ENCODE results near the gene HIVEP3. TPM values are rescaled to one million over a fixed set of nuclear protein-coding genes. Genes with fewer than 3 reads are reported as not detected.
"Not testable (repeated sequence)": the region's sequence is repeated elsewhere in the genome, so short reads cannot be mapped to it uniquely, and the experiment has no call there.

Gene HIVEP3
- total RNA-seq, 1 donor from 2014 or later, result 73.9 TPM

DNA sequence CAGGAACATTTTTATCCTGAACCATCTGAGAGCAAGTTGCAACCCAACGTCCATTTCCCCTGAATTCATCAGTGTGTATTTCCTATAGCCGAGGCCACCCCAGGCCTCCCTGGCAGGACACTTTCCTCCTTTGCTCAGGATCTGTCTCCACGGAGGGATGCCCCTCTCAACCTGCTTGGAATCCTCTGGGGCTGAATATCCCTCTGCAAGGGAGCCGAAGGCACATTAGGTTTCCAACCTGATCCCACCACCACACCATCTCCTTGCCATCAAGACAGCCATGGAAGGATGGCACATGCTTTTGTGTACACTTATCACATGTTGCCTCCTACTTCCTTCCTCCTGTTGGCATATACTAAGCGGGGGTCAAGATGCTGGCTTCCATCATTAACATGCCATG, 359.4 kb downstream of the HIVEP3 start:
- H3K27ac Mint-ChIP-seq, result peak overlapping the region; percentile 52
- H3K4me1 Mint-ChIP-seq, result peaks cover 12% of the 10 kb centered on the region
- no peaks in the 10 kb centered on the region for H3K27me3 Mint-ChIP-seq
- no peak overlapping the region for H3K4me3 Mint-ChIP-seq
- peaks cover 79% of the 10 kb centered on the region for H3K36me3 Mint-ChIP-seq (ENCODE audit: low read depth)
- DNase-seq, result no peak
- intact Hi-C loops (cut with micrococcal nuclease), result no loop called here
- H3K9me3 Mint-ChIP-seq, result peaks cover 23% of the 10 kb centered on the region

DNA sequence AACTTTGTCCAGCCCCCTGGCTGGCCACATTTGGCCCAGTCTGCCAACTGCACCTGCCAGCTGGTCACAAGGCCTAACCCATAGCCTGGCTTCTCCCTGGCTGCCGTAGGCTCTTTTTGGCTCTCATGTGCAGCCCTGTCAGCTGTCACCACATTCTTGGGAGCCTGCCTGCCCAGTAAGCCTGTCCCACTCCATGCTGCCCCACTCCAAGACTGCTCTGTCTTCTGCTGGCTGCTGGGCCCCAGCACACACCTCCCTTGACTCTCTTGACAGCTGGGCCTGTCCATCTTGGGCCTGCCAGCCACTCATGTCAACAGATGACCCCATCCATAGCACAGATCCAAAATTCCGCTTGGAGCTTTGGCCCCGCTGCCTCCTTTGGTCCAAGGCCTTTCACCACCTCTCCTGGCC, 360.0 kb downstream of the HIVEP3 start:
- H3K4me1 Mint-ChIP-seq, result peaks cover 8% of the 10 kb centered on the region
- peak overlapping the region; percentile 52 for H3K27ac Mint-ChIP-seq
- intact Hi-C loops (cut with micrococcal nuclease), result no loop called here
- H3K27me3 Mint-ChIP-seq, result no peaks in the 10 kb centered on the region
- H3K36me3 Mint-ChIP-seq (ENCODE audit: low read depth), result peaks cover 80% of the 10 kb centered on the region
- H3K4me3 Mint-ChIP-seq, result no peak overlapping the region
- no peak for DNase-seq
- peaks cover 28% of the 10 kb centered on the region for H3K9me3 Mint-ChIP-seq

DNA sequence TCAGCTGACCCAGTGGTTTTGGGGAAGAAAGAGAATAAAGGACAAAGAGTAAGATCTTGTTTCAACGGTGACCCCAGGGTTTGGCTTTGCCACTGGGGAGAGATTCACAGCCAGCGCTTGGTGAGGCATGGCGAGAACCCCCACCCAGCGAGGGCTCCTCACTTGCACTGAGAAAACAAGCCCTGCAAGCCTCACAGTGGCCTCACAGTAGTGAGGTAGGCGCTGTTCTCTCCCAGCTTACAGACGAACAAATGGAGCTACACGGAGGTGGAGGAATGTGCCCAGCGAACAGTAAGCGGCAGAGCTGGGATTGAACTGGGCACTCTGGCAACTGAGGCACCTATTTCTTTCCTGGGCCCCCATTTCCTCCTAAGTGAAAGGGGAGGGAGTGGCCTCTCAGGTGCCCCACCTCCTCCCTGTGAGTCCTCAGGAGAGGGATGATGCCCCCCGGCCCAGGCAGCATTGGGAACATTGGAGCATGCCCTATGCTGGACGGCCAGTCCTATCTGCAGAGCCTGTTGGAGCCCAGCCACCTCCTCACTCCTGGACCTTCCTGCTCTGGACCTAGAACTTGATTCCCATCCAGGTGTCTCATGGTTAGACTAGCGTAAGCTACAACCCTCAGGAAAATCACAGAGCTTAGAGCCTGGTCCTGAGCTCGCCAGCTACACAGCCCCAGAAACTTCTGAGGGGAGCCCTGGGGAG, 360.8 kb downstream of the HIVEP3 start:
- Mint-ChIP-seq H3K36me3 (ENCODE audit: low read depth) (peaks cover 80% of the 10 kb centered on the region), H3K27ac (no peak overlapping the region), H3K9me3 (peaks cover 30% of the 10 kb centered on the region), H3K27me3 (no peaks in the 10 kb centered on the region), H3K4me1 (peaks cover 8% of the 10 kb centered on the region), H3K4me3 (no peak overlapping the region)
- no peak for DNase-seq
- intact Hi-C loops (cut with micrococcal nuclease), result no loop called here

DNA sequence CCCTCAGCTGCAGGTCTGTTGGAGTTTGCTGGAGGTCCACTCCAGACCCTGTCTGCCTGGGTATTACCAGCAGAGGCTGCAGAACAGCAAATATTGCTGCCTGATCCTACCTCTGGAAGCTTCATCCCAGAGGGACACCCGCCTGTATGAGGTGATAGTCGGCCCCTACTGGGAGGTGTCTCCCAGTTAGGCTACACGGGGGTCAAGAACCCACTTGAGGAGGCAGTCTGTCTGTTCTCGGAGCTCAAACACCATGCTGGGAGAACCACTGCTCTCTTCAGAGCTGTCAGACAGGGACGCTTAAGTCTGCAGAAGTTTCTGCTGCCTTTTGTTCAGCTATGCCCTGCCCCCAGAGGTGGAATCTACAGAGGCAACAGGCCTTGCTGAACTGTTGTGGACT, 364.0 kb downstream of the HIVEP3 start:
- H3K27me3 Mint-ChIP-seq, result not testable (repeated sequence)

DNA sequence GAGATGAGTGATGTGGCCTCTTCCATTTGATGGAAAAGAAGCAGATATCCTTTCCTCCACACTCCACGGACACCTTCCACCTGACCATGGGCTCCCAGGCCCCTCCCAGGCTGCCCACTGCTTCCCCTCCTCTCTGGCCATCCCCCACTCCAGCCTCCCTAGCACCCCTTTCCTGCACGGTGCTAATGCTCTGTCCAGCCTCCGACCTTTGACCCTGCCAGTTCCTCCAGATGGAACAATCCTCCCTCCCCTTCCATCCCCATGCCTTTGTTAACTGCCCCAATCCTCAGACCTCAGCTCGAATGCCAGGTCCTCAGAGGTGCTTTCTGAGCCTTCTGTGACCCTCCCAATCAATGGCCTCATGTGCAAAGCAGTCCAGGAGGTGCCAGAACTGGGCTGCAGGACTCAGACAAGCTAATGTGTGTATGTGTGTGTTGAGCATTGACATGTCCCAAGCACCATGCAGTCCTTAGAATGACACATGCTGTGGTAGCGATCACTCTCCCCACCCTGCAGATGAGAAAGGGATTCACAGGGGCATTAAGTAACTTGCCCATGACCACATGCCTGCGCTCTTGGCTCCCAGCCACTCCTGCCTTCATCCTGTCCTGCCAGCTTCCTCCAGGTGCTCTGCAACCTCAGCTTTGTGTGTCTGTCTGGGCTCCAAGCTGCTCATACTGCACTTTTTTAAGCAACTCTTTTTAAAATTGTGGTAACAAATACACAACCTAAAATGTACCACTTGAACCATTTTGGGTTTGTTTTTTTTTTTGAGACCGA, 370.8 kb downstream of the HIVEP3 start:
- intact Hi-C loops (cut with micrococcal nuclease), result no loop called here
- Mint-ChIP-seq H3K36me3 (ENCODE audit: low read depth) (peaks cover 79% of the 10 kb centered on the region), H3K27me3 (no peaks in the 10 kb centered on the region), H3K27ac (peak overlapping the region; percentile 15), H3K9me3 (peaks cover 23% of the 10 kb centered on the region), H3K4me1 (peaks cover 2% of the 10 kb centered on the region), H3K4me3 (no peak overlapping the region)
- no peak for DNase-seq

More for the DNA sequence above, 364.0 kb downstream of the HIVEP3 start:
- H3K4me1 Mint-ChIP-seq; H3K27ac Mint-ChIP-seq; intact Hi-C loops (cut with micrococcal nuclease); H3K4me3 Mint-ChIP-seq; DNase-seq: not testable (repeated sequence)
- H3K36me3 Mint-ChIP-seq (ENCODE audit: low read depth), result peaks cover 80% of the 10 kb centered on the region
- H3K9me3 Mint-ChIP-seq, result peaks cover 52% of the 10 kb centered on the region

DNA sequence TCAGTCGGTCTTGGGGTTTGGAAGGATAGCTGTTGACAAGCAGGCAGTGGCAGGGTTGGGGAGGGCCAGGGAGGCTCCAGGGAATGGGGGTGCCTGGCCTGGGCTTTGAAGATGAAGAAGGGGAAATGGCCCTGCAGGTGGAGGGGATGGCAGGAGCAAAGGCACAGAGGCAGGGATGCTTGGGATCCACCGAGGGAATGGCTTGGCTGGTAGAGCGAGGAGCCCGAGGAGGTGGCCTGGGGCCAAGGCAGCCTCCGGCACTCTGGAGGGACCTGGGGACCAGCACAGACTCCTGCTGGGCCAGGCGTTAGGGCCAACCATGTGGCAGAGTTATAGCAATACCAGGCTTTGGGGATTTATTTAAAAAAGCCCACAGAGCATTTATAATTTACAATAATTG, 371.4 kb downstream of the HIVEP3 start:
- intact Hi-C loops (cut with micrococcal nuclease), result no loop called here
- DNase-seq, result no peak
- H3K27me3 Mint-ChIP-seq, result no peaks in the 10 kb centered on the region
- no peak overlapping the region for H3K27ac Mint-ChIP-seq
- no peak overlapping the region for H3K4me3 Mint-ChIP-seq
- peaks cover 17% of the 10 kb centered on the region for H3K9me3 Mint-ChIP-seq
- H3K4me1 Mint-ChIP-seq, result peaks cover 2% of the 10 kb centered on the region
- H3K36me3 Mint-ChIP-seq (ENCODE audit: low read depth), result peaks cover 79% of the 10 kb centered on the region

DNA sequence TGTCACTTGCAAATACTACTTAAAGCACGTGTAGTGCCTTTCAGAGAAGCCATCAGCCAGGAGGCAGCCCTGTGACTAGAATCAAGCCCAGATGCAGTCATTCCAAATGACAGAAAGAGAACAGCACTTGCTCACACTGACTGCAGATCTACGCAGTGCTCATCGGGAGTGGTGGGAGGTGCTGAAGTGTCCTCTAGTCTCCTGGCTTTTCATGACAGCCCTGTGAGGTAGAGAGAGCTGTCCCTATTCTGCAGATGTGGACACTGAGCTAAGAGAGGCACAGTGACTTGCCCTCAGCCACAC, 371.9 kb downstream of the HIVEP3 start:
- Mint-ChIP-seq H3K4me1 (peaks cover 2% of the 10 kb centered on the region), H3K9me3 (peaks cover 15% of the 10 kb centered on the region), H3K4me3 (no peak overlapping the region), H3K27me3 (no peaks in the 10 kb centered on the region), H3K36me3 (ENCODE audit: low read depth) (peaks cover 81% of the 10 kb centered on the region), H3K27ac (peak overlapping the region; percentile 6)
- no peak for DNase-seq
- intact Hi-C loops (cut with micrococcal nuclease), result no loop called here

DNA sequence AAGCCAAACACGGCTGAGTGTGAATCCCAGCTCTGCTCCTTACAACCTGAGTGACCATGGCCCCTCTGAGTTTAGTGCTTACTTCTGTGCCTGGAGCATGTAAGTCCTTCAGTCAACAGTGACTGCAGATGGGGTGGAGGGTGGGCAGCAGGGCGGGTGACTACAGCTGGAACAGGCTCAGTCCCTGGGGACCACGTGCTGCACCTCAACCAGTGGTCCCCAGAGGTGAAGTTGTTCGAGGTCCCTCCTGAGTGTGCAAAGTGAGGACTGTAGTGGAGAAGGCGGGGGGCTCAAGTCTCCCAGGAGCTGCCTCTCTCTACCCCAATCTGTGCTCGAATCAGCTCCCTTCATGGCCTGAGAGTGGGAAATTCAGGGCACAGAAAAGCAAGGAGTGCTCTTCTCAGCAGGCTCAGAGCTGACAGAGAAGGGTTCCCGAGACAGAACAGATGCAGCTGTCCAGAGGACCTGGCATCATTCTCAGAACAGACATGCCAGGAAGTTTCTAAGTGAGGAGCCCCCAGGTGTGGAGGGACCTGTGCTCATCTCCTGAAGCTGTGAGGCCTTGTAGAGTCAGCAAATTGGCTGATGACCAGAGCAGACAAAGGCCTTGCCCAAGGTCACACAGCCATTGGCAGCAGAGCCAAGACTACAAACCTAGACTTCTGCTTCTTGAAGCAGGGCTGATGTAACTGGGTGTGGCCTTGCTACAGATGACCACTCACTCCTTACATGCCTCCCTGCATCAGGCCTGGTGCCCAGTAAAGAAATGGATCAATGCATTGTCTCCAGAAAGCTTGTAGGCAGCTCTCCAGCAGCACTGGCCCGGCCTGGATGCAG, 372.5 kb downstream of the HIVEP3 start:
- Mint-ChIP-seq H3K27ac (peak overlapping the region; percentile 6), H3K4me3 (no peak overlapping the region), H3K36me3 (ENCODE audit: low read depth) (peaks cover 81% of the 10 kb centered on the region), H3K9me3 (peaks cover 10% of the 10 kb centered on the region), H3K27me3 (no peaks in the 10 kb centered on the region), H3K4me1 (peaks cover 4% of the 10 kb centered on the region)
- intact Hi-C loops (cut with micrococcal nuclease), result no loop called here
- no peak for DNase-seq

DNA sequence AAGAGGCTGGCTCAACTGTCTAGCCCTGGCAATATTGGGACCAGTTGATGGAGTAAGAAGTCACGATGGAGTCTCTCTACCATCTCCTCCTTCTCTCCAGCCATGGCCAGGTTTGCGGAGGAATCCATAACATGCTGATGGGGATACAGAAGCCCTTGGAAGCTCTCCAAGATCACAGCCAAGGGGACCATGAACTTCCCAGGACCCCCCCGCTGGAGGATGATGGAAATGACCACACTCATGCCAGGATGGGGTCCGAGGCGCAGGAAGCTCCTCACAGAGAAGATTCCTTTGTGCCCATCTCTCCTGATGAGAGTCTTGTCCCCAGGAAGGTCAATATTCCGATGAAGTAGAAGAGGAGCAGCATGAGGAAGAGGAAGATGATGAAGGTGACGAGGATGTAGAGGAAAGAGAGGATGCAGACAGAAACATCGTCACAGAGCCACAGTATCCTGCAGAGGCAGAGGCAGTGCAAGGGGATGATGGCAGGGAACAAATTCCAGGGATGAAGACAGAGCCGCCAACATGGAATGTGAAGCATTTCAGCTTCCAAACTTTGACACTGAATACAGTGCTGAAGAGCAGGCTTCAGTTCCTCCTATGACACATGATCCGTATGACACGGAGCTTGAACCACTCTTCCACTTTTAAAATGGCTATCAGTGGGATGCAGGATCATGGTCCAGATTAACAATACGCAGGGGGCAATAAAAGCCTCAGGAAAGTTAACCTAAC, 376.4 kb downstream of the HIVEP3 start:
- no peaks in the 10 kb centered on the region for H3K9me3 Mint-ChIP-seq
- DNase-seq, result no peak
- no peak overlapping the region for H3K27ac Mint-ChIP-seq
- intact Hi-C loops (cut with micrococcal nuclease), result no loop called here
- H3K36me3 Mint-ChIP-seq (ENCODE audit: low read depth), result peaks cover 80% of the 10 kb centered on the region
- H3K4me1 Mint-ChIP-seq, result peaks cover 6% of the 10 kb centered on the region
- no peak overlapping the region for H3K4me3 Mint-ChIP-seq
- no peaks in the 10 kb centered on the region for H3K27me3 Mint-ChIP-seq

DNA sequence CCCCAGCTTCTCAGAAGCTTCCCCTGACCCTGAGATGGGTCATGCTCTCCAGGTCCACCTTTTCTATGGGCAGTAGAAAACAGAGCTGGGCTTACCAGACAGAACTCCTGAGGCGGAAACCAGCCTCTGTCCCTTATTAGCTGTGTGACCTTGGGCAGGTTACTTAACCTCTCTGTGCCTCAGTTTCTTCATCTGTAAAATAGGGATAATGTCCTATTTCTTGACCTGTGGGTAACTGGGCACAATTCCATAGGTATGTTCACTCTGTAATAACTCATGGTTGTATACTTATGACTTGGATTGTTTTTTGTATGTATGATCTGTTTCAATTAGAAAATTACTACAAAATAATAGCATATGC, 377.1 kb downstream of the HIVEP3 start:
- Mint-ChIP-seq H3K9me3 (no peaks in the 10 kb centered on the region), H3K27ac (no peak overlapping the region), H3K36me3 (ENCODE audit: low read depth) (peaks cover 75% of the 10 kb centered on the region), H3K27me3 (no peaks in the 10 kb centered on the region), H3K4me1 (peaks cover 6% of the 10 kb centered on the region), H3K4me3 (no peak overlapping the region)
- intact Hi-C loops (cut with micrococcal nuclease), result no loop called here
- no peak for DNase-seq

DNA sequence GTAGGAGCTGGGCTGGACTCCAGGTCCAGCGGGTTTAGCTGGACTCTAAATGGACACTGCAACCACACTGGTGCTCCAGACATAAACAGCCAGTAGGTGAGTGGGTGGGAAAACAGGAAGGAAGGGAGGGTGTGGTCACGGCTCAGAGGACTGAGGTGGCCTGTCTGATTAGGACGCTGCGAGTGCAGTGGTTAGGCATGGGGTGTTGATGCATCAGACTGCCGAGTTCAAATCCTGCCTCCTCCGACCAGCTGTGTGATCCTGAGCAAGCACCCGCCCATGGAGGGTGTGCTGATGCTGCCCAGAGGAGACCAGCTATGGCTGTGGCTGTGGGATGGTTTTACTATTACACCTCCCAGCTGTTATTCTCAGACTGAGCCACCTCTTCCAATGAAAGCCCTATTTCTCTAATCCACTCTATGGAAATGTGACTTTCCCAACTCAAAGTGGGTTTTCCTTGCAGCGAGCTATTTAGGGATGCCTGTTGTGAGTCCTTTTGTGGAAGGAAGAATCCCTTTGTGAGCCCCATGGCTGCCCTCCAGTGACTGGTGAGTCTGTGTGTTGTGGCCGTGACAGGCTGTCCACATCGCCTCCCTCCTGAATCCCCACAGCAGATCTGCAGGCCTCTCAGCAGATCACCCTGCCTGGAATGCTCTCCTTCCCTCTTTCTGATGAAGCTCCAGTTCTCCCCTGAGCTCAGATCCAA, 377.7 kb downstream of the HIVEP3 start:
- H3K4me1 Mint-ChIP-seq, result peaks cover 6% of the 10 kb centered on the region
- H3K36me3 Mint-ChIP-seq (ENCODE audit: low read depth), result peaks cover 73% of the 10 kb centered on the region
- H3K4me3 Mint-ChIP-seq, result no peak overlapping the region
- intact Hi-C loops (cut with micrococcal nuclease), result no loop called here
- DNase-seq, result no peak
- no peaks in the 10 kb centered on the region for H3K9me3 Mint-ChIP-seq
- H3K27ac Mint-ChIP-seq, result no peak overlapping the region
- H3K27me3 Mint-ChIP-seq, result no peaks in the 10 kb centered on the region

DNA sequence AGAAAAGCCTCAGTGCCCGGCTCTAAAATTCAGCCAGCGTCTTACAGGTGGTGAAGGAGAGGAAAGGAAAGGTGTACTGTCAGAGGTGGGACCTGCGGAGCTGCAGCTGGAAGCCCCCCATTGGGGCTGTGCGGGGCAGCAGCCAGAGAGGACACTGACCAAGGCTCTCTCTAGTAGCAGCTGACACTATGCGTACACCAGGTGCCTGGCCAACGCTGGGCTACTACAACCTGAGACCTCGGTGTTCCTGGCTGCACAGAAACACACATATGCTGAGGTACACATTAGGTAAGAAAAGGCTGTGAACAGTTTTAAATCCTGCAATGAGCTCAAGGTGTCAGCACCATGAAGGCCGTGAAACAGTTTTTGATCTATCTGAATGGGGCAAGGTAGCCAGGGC, 378.7 kb downstream of the HIVEP3 start:
- DNase-seq, result no peak
- Mint-ChIP-seq H3K36me3 (ENCODE audit: low read depth) (peaks cover 72% of the 10 kb centered on the region), H3K27me3 (no peaks in the 10 kb centered on the region), H3K9me3 (no peaks in the 10 kb centered on the region), H3K4me3 (no peak overlapping the region), H3K4me1 (peaks cover 6% of the 10 kb centered on the region), H3K27ac (no peak overlapping the region)
- intact Hi-C loops (cut with micrococcal nuclease), result no loop called here

DNA sequence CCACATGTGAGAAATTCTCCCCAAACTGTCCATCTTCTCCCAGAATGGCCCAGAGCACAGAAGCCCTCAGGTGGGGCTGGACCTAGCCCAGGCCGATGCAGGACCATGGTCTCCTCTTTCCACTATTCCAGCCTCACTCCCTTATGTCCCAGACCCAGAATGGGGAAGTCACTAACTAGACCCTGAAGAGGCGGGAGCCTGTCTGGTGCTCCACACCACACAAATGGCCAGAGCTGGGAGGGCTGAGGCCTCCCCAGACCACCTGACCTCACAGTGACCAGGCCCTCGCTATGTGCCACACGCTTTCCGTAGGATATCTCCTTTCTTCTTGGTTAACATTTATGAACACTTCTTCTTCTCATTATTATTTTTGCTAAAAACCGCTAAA, 379.3 kb downstream of the HIVEP3 start:
- Mint-ChIP-seq H3K4me3 (no peak overlapping the region), H3K36me3 (ENCODE audit: low read depth) (peaks cover 74% of the 10 kb centered on the region), H3K27me3 (no peaks in the 10 kb centered on the region), H3K4me1 (peaks cover 6% of the 10 kb centered on the region), H3K27ac (peak overlapping the region; percentile 22), H3K9me3 (peaks cover 2% of the 10 kb centered on the region)
- DNase-seq, result no peak
- intact Hi-C loops (cut with micrococcal nuclease), result no loop called here
